Vagina (tissue), 2 donors: ENCODE results near the gene PLOD2.

Experiments
- CTCF ChIP-seq, 3 experiments: fragments of 450-650 bp in 2 of 3; fragments of 200-600 bp in 1 of 3; sonication (generic) in 1 of 3; IDR thresholded peaks; one replicate each; pipeline ENCODE4 v1.5.1; 2017 to 2019; ENCODE audit warnings: antibody characterized with exemption in 3 of 3, mild to moderate bottlenecking in 2 of 3, moderate library complexity in 2 of 3
- POLR2AphosphoS5 ChIP-seq, 2 donors: sonication (generic); formaldehyde crosslinking; IDR thresholded peaks; one replicate each; pipeline ENCODE4 v1.9.0; 2017; ENCODE audit warnings: antibody characterized with exemption in 2 of 2, mild to moderate bottlenecking in 2 of 2, low read depth in 1 of 2; ENCODE audit not compliant: insufficient read depth in 1 of 2

DNA sequence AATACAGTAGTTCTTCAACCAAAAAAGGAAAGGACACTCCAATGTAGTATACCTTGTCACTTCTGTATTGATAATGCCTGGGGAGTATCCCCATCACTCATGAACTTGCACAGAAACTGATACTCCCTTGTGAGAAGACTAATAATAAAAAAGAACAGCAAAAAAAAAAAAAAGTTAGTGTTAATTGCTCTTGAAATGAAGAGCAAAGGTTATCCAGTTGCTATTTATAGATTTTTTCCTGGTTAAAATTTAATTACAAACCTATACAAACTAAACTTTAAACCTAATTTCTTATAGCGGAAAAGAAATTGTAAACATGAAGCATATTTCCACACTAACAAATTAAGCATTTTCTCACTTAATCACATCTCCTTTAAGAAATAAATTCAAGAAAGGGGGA, 6.7 kb downstream of the PLOD2 start:
- TF ChIP-seq POLR2AphosphoS5 (IDR thresholded peaks at IDR 0.05; ENCODE audit: insufficient read depth in 1 of 2, low read depth in 1 of 2): no peak
- no peak for TF ChIP-seq CTCF (IDR thresholded peaks at IDR 0.05)
